HPDE6-E6E7 (cell line): ENCODE results near the gene IRX4.

Experiments
- DNase-seq: peaks from one replicate; pipeline ENCODE4 v3.0.0; 2011; ENCODE audit warnings: missing footprints; ENCODE audit errors: extremely low spot score

The IRX4 gene

GRCh38 chr5:1840071-1840547, 42.6 kb downstream of the IRX4 start:
- no peak for DNase-seq

- no peak for DNase-seq
Measured at GRCh38 chr5:1838013-1838412, 44.7 kb downstream of the IRX4 start.

GRCh38 chr5:1836891-1837880, 45.5 kb downstream of the IRX4 start:
- DNase-seq = no peak

GRCh38 chr5:1836176-1836890, 46.4 kb downstream of the IRX4 start:
- DNase-seq = no peak

- DNase-seq = no peak
Measured at GRCh38 chr5:1835431-1835830, 47.3 kb downstream of the IRX4 start.

- DNase-seq = no peak
Measured at GRCh38 chr5:1834721-1835429, 47.9 kb downstream of the IRX4 start.

GRCh38 chr5:1834022-1834551, 48.6 kb downstream of the IRX4 start:
- DNase-seq = no peak

GRCh38 chr5:1833264-1834021, 49.3 kb downstream of the IRX4 start:
- DNase-seq = no peak

GRCh38 chr5:1832511-1833250, 50.0 kb downstream of the IRX4 start:
- DNase-seq = no peak

GRCh38 chr5:1831677-1832313, 50.9 kb downstream of the IRX4 start:
- DNase-seq = no peak

- no peak for DNase-seq
Measured at GRCh38 chr5:1831257-1831656, 51.5 kb downstream of the IRX4 start.

- DNase-seq = no peak
Measured at GRCh38 chr5:1830571-1831228, 52.0 kb downstream of the IRX4 start.

GRCh38 chr5:1827886-1828397, 54.8 kb downstream of the IRX4 start:
- DNase-seq = no peak
